Activated T-helper 2 cell treated with anti-CD3 and anti-CD28 coated beads, Interferon-gamma antibody, Interleukin-2, Interleukin-4, amounts not matched to agents 10 μg/mL and 5 μg/mL and 100 μg/mL, durations not matched to agents 14 hours and 24 hours and 36 hours (primary cell): Measurements from ENCODE around the gene POLR3GL. TPM values are rescaled to one million over a fixed set of nuclear protein-coding genes. Genes with fewer than 3 reads are reported as not detected.
A peak's percentile ranks its signal among the peaks of the same experiment; 100 is the strongest.

ENCODE experiments used
- DNase-seq: peaks from one replicate; pipeline ENCODE4 v3.0.0; 2021; ENCODE audit warnings: low spot score
- H3K27ac Mint-ChIP-seq: one replicate; pipeline ENCODE4 v1.8.0; 2021; ENCODE audit warnings: mixed read lengths
- H3K27me3 Mint-ChIP-seq: one replicate; pipeline ENCODE4 v1.8.0; 2021; ENCODE audit warnings: low read depth, mixed read lengths
- H3K36me3 Mint-ChIP-seq: one replicate; pipeline ENCODE4 v1.8.0; 2021; ENCODE audit warnings: low read depth, mixed read lengths
- H3K4me1 Mint-ChIP-seq: one replicate; pipeline ENCODE4 v1.8.0; 2021; ENCODE audit warnings: low read depth, mixed read lengths
- H3K4me3 Mint-ChIP-seq: one replicate; pipeline ENCODE4 v1.8.0; 2021; ENCODE audit warnings: low read depth, mild to moderate bottlenecking, moderate library complexity, mixed read lengths
- H3K9me3 Mint-ChIP-seq: one replicate; pipeline ENCODE4 v1.8.0; 2021; ENCODE audit warnings: mixed read lengths
- intact Hi-C: fragments of 100-400 bp; cut with micrococcal nuclease; formaldehyde crosslinking; loops from one replicate; pipeline ENCODE4 v1.15.1; 2023
- total RNA-seq: library from RNA; stranded (reverse); gene quantifications from 2 replicates; pipeline ENCODE4 v1.2.3, GENCODE V29; 2022

The POLR3GL gene
- total RNA-seq, 1 donor from 2014 or later = 14.7 TPM

DNA sequence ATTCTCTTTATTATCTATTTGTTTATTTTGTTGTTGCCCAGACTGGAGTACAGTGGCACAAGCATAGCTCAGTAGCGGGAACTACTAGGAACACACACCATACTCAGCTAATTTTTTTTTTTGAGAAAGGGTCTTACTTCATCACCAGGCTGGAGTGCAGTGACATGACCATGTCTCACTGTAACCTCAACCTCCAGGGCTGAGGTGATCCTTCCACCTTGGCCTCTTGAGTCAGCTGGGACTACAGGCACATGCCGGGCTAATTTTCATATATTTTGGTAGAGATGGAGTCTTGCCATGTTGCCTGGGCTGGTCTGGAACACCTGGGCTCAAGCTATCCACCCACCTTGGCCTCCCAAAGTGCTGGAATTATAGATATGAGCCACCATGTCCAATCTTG lies 37.2 kb downstream of the POLR3GL start:
- DNase-seq = no peak
- H3K9me3 Mint-ChIP-seq = no peaks in the 10 kb centered on the region
- intact Hi-C loops = no loop called here
- H3K4me3 Mint-ChIP-seq = no peak overlapping the region
- H3K36me3 Mint-ChIP-seq = no peaks in the 10 kb centered on the region
- no peak overlapping the region for H3K27ac Mint-ChIP-seq
- peaks cover 41% of the 10 kb centered on the region for H3K4me1 Mint-ChIP-seq
- H3K27me3 Mint-ChIP-seq = no peaks in the 10 kb centered on the region

DNA sequence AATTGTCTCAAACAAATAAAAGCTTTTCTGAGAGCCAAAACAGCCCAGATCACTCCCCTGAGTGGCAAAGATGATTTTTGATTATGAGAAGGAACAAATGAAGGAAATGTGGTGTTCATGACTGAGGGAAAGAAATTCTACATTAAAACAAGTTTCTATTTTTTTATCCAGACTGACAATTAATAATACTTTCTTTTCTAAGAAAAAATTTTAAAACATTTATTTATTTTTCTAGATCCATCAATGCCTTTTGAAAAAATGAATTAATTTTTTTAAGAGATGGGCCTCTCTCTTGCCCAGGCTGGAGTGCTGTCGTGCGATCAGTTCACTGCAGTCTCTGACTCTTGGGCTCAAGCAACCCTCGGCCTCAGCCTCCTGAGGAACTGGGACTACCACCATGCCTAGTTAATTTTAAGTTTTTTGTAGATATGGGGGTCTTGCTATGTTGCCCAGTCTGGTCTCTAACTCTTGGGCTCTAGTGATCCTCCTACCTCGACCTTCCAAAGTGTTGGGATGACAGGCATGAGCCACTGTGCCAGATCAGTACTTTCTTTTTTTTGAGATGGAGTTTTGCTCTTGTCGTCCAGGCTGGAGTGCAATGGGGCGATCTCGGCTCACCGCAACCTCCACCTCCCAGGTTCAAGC lies 43.1 kb downstream of the POLR3GL start:
- no peak overlapping the region for H3K4me3 Mint-ChIP-seq

DNA sequence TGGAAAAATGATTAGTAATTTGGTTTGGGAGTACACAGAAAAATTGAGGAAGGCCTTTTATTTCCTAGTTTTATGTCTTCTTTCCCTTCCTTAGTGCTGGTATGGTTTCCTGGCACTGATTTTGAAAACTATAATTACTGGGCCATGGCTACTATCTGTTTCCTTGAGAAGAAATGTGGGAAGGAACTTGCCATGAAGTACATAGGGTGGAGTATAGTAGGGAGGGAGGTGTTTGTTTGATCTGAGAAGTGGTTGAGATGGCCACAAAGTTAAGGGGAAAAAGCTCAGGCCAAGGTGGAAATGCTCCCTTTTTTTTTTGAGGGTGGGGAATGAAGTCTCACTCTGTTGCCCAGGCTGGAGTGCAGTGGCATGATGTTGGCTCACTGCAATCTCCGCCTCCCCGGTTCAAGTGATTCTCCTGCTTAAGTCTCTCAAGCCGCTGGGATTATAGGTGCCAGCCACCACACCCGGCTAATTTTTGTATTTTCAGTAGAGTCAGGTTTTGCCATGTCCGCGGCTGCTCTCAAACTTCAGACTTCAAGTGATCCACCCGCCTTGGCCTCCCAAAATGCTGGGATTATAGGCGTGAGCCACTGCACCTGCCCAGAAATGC lies 45.7 kb downstream of the POLR3GL start:
- Mint-ChIP-seq H3K27me3 (peaks cover 5% of the 10 kb centered on the region), H3K27ac (no peak overlapping the region), H3K4me3 (no peak overlapping the region), H3K36me3 (no peaks in the 10 kb centered on the region), H3K4me1 (peaks cover 29% of the 10 kb centered on the region), H3K9me3 (no peaks in the 10 kb centered on the region)
- intact Hi-C loops = loop anchor here (5.0 kb wide), 1 partner anchor 163 kb away; the partner anchor contains the start of gene NUDT17
- no peak for DNase-seq

More for the DNA sequence above, 43.1 kb downstream of the POLR3GL start:
- Mint-ChIP-seq H3K27ac (peak overlapping the region; percentile 88), H3K4me1 (peaks cover 26% of the 10 kb centered on the region), H3K9me3 (no peaks in the 10 kb centered on the region), H3K27me3 (no peaks in the 10 kb centered on the region), H3K36me3 (no peaks in the 10 kb centered on the region)
- no peak for DNase-seq
- intact Hi-C loops = loop anchor here (1.0 kb wide), 3 partner anchors 10 to 115 kb away; no protein-coding TSS in a partner anchor

DNA sequence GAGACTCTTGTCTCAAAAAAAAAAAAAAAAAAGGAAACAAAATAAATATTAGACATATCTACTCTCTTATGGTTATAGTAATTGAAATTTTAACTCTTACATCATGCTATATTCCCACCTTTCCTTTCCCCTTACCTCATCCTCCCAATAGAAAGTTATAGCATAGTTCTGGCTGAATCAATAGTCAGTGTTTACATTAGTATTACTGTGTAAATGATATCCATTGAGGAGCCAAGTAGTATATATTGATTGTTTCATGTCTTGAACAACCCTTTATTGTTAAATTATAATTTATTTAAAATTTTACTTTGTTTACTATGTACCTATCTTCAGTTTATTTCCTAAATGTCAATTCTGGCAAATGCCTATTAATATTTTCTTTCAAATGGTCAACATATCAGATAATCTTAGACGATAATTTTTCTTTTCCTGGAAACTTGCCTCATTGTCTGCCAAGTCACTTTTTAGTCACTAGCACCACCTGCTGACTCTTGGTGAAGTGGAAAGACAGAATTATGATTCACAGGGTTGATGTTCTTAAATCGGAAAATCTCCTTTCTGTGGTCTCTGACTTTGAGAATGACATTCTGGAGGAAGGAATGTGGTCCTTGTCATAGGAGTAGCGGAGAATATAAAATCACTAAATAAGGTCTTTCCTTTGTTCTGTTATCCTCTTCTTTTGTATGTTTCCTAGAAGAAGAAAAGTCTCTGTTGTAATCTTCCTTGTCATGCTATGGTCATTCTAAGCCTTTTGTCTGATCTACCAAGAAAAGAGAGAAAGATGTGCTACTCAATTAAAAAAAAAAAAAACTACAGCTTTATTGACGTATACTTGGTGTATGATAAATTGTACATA lies 48.4 kb downstream of the POLR3GL start:
- Mint-ChIP-seq H3K27ac (no peak overlapping the region), H3K9me3 (no peaks in the 10 kb centered on the region), H3K4me3 (no peak overlapping the region), H3K36me3 (no peaks in the 10 kb centered on the region), H3K27me3 (peaks cover 25% of the 10 kb centered on the region), H3K4me1 (peaks cover 14% of the 10 kb centered on the region)
- DNase-seq = no peak
- intact Hi-C loops = loop anchor here (1.0 to 5.0 kb wide), 4 partner anchors 18 to 166 kb away; partner anchors contain the start of gene NUDT17

DNA sequence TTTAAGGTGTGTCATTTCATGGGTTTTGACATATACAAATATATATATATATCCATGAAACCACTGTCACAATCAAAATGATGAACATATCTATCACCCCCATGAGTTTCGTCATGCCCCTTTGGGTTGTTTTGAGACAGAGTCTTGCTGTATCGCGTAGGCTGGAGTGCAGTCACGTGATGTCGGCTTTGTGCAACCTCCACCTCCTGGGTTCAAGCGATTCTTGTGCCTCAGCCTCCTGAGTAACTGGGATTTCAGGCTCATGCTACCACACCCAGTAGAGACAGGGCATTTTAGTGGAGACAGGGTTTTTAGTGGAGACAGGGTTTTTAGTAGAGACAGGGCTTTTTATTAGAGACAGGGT lies 49.1 kb downstream of the POLR3GL start:
- no peaks in the 10 kb centered on the region for H3K36me3 Mint-ChIP-seq
- intact Hi-C loops = loop anchor here (1.0 to 5.0 kb wide), 4 partner anchors 19 to 166 kb away; partner anchors contain the start of gene NUDT17
- no peak overlapping the region for H3K27ac Mint-ChIP-seq
- peaks cover 31% of the 10 kb centered on the region for H3K27me3 Mint-ChIP-seq
- H3K4me1 Mint-ChIP-seq = peaks cover 14% of the 10 kb centered on the region
- DNase-seq = no peak
- no peaks in the 10 kb centered on the region for H3K9me3 Mint-ChIP-seq
- no peak overlapping the region for H3K4me3 Mint-ChIP-seq

DNA sequence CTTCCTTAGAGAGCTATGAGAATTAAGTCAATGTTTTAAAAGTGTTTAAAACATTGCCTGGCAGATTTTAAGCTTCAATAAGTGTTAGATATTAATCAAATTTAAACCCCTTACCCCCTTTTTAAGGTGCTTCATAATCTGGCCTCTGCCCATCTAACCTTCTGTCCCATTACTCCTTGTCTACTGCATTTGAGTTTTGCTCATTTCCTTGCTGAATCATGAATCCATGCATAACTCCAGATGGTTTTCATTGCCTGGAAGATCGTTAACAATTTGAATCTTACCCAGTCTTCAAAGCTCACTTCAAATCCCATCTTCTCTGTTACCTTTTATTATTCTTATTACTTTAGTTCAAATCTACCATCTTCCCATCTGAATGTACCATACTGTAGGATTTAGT lies 52.4 kb downstream of the POLR3GL start:
- intact Hi-C loops = loop anchor here (5.0 kb wide), 1 partner anchor 35 kb away; no protein-coding TSS in a partner anchor

DNA sequence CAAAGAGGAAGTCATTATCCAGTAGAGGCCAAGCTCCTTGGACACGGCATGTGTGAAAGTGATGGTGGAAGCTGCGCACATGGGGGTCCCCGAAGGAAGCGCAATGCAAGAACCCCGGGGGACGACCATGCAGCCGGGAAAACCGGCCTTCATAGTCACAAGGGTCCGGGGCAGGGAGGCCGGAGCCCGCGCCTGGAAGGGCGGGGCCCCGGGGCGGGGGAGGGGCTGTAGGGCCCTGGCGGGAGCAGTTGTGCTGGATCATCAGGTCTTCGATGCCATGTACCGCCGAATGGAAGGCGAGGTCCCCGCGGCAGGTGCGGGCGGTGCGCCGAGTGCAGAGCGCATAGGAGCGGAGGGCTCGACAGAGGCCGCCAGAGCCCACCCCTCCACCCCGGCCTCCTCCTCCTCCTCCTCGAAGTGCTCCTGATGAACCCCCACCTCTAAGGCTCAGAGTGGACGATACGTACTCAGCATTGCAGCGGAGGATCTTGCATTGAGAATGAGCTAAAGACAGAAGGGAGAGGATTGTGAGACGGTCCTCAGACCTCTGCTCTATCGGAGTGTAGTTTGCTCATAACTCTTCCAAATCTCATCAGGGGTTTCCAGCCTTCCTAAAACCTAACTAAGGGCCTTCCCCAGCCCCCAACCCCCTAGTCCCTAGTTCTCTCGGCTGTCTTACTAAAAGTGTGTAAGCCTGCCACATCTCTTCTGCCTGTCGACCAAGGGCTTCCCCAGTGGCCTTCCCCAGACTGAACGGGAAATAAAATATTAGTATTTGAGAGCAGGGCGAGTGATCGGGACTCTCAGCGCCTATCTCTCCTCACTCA lies 55.0 kb downstream of the POLR3GL start:
- Mint-ChIP-seq H3K36me3 (no peaks in the 10 kb centered on the region), H3K4me3 (no peak overlapping the region), H3K4me1 (peaks cover 5% of the 10 kb centered on the region), H3K27ac (no peak overlapping the region), H3K9me3 (no peaks in the 10 kb centered on the region), H3K27me3 (peaks cover 71% of the 10 kb centered on the region)
- intact Hi-C loops = loop anchor here (5.0 kb wide), 1 partner anchor 33 kb away; no protein-coding TSS in a partner anchor
- DNase-seq = no peak

More for the DNA sequence above, 52.4 kb downstream of the POLR3GL start:
- H3K4me1 Mint-ChIP-seq = peaks cover 15% of the 10 kb centered on the region
- no peak overlapping the region for H3K27ac Mint-ChIP-seq
- peaks cover 60% of the 10 kb centered on the region for H3K27me3 Mint-ChIP-seq
- H3K9me3 Mint-ChIP-seq = no peaks in the 10 kb centered on the region
- H3K36me3 Mint-ChIP-seq = no peaks in the 10 kb centered on the region
- no peak overlapping the region for H3K4me3 Mint-ChIP-seq
- no peak for DNase-seq

DNA sequence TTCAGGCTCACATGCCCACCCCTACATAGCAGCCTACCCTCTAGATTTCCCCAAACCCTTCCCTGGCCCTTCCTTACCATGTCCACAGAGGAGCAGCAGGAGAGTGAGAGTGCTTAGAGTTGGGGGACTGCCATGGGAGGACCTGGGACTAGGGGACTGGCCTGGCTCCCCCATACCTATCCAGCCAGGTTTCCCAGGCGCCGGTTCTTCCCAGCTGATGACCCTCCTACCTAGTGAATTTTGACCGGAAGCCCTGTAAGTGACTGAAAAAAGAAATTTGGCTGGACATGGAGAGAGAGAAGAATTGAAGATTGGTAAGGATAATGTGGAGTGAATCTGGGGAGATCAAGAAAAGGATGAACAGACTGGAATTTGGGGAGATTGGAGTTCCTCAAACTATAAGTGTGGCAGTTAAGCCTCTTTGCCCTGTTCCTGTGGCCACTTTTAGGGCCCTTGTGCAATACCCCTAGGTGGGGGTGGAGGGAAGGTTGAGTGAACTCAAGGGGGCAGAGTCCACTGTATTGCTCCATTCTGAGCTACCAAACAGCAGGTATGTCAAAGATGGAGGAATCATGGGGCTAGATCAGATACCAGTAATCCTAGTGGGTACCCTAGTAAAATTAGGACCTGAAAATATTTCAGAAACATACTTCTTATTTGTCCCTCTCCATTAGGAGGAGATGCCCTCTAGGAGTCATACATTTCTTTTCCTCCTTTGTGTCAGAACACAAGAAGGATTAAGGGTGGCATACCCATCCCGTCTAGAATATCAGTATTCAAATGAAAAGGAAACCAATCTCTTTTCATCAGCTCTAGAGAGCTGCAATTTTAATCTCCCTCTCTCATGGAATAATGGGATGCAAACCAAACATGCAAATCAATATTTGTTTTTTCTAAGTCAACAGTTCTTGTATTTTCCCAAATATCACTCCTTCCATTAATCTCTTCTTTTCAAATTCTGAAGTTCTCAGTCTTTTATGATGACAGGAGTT lies 55.9 kb downstream of the POLR3GL start:
- H3K4me1 Mint-ChIP-seq = peaks cover 5% of the 10 kb centered on the region
- DNase-seq = no peak
- peaks cover 70% of the 10 kb centered on the region for H3K27me3 Mint-ChIP-seq
- no peak overlapping the region for H3K27ac Mint-ChIP-seq
- no peaks in the 10 kb centered on the region for H3K9me3 Mint-ChIP-seq
- H3K4me3 Mint-ChIP-seq = no peak overlapping the region
- no peaks in the 10 kb centered on the region for H3K36me3 Mint-ChIP-seq
- intact Hi-C loops = no loop called here

DNA sequence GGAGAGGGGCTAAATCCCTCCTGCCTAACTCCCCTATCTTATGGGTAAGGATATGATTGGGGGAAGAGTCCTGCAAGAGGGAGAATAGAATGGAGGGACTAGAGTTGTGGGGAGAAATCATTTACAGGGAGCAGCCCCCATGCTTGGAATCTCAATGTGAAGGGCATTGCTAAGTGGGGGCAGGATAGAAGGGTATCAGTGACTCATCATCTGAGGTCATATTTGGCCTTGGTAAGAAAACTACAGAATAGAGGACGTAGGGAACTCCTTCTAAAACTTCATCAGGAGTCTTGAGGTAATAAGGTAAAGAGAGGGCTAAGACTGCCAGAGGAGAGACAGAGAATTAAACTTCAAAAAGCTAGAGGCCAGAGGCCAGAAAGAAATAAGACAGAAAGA lies 56.6 kb downstream of the POLR3GL start:
- no peak for DNase-seq
- Mint-ChIP-seq H3K27me3 (peaks cover 68% of the 10 kb centered on the region), H3K27ac (no peak overlapping the region), H3K4me3 (no peak overlapping the region), H3K9me3 (no peaks in the 10 kb centered on the region), H3K4me1 (peaks cover 10% of the 10 kb centered on the region), H3K36me3 (no peaks in the 10 kb centered on the region)
- intact Hi-C loops = no loop called here

DNA sequence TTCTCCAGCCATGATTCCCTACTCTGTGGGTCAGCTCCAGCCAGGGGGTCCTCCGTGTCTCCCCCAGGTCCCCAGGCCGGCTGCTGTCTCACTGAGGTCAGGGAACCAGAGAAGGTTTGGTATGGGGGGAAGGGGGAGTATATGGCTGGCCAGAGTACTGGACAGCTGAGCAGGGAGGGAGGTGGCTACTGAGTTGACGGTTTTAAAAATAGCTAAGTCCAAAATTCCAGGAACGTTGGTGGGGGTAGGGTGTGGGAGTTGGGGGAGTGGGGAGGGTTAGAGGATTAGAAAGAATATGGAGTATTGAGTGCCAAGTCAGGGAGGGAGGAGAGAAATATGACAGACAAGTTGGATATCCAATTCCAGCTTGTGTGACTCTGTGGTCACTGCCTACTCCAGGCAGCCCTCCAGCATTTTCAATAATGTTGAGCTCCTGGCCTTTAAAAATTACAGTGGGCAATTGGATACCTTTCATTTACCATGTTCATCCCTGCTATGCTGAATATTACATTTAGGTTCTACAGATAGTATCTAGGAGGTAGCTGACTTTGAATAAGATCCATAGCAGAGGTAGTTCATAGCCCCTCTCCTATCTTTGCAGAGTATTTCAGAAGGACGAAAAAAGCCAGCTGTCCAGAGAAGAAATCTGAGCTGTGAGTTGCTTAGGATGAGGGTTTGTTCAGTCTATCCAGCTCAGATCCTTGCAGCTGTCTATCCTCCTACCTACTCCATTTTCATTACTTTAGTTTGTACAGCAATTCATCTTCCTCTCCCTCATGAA lies 57.3 kb downstream of the POLR3GL start, which contains the start of gene HJV:
TSS of gene HJV (minus strand) at position 114 of the 781 bp plus-strand sequence. CDS start 1,504 bp downstream, outside the sequence.
- Mint-ChIP-seq H3K27me3 (peaks cover 67% of the 10 kb centered on the region), H3K4me1 (peaks cover 10% of the 10 kb centered on the region), H3K4me3 (no peak within 1 kb of the TSS), H3K9me3 (no peaks in the 10 kb centered on the region), H3K36me3 (no peaks in the 10 kb centered on the region), H3K27ac (no peak within 1 kb of the TSS)
- intact Hi-C loops = no loop called here
- no peak for DNase-seq
